Astrocyte of the hippocampus (primary cell): ENCODE results near the gene PSMA6.
"Not testable (repeated sequence)": the region's sequence is repeated elsewhere in the genome, so short reads cannot be mapped to it uniquely, and the experiment has no call there.

Experiments
- DNase-seq: peaks from one replicate; pipeline ENCODE4 v3.0.0; 2011; ENCODE audit warnings: low read depth, low spot score

PSMA6 gene

DNA sequence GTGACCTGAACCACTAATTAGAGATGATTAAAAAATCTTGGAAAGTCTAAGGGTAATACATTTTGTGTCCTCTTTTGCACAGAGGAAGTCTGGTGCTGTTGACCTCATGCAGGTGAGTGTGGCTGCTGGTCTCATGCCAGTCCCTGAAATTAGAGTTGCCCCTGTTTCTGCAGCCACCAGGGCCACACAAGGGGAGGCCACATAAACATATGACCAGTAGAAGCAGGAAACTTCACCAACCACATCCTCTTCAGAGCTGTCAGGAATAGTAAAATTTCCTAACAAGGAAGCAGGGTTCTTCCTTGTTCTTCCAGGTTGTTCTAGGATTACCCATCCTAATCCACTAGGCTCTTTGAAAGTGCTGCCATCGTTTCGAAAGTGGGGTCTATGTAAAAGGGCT lies 28.3 kb downstream of the PSMA6 start:
- no peak for DNase-seq

DNA sequence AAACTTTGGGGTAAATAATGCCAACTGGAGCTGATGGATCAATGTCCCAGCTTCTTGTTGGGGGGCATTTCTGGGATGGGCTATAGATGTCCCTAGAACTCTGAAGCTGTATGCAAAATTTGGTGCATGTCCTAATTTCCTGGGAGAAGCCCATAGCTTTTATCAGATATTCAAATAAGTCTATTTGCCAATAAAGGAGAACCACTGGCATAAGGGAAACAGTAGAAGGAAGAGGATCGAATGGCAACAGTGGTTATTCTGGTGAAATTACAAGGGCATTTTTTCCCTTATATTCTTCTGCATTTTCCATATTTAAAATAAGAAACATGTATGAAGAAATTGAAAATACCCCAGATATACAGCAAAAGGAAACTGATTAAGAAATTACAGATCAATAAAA lies 34.2 kb downstream of the PSMA6 start:
- no peak for DNase-seq

DNA sequence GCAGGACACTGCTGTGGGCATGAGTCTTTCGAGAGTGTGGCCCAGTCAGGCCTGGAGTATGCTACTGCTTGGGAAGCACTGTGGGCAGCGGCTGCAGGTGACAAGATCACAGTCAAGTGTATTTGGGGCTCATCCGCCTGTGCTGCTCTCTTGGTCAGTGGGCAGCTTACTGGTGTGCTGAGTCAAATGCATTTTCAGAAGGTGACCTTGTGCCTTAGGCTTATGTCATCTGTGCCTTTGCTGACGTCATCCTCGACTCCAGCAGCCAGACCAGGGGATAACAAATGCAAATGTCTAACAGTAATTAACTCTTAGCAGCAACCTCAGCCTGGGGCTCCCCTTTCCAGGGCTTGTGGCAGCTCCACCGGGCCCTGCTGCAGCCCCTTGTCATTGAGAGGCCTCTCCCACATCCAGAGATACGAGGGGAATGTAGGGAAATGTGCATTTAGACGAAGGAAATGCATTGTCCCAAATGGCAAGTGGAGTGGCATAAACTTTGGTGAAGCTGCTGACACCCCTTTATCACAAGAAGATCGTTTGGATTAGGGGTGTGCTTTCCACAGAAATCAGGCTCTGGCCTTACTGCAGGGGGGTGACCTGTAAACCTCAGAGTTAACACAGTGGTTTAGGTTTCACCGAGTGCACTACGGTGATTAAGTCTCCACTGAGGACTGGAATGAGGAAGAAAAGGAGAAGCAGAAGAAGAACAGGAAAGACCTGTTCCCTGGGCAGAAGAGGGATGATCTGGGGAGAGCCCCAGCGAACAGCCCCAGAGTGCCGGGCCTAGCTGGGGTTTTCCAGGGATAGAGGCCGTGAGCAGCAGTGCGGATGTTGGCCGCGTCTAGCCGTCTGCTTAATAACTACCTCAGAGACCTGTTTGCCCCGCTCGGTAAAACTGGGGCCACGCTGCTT lies 39.7 kb downstream of the PSMA6 start:
- DNase-seq = peak; percentile 47

GRCh38 chr14:35332517-35333263 lies 40.5 kb downstream of the PSMA6 start:
- no peak for DNase-seq

DNA sequence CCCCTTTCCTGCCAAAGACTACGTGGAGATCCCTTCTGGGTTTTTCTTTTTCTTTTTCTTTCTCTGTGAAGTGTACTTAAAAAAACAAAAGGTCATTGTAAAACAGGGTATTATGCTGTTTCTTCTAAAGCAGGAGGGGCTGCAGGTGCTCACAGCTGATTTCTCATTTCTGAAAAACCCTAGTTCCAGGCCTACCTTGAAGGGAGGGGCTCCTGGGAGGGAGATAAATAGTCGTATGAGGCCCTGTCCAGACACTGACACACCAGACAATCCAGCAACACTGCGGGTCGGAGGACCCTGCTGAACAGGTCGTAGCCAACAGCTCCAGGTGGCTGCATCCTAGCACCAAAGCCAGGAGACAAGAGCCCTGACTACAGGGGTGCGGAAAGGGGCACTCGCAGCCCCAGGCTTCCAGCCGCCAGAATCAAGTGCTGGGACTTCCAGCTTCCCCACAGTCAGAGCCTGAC lies 41.1 kb downstream of the PSMA6 start:
- no peak for DNase-seq

GRCh38 chr14:35333797-35334743 lies 41.9 kb downstream of the PSMA6 start:
- DNase-seq = no peak

- DNase-seq = no peak
These were observed 43.4 kb downstream of the PSMA6 start for GRCh38 chr14:35335388-35336092.

DNA sequence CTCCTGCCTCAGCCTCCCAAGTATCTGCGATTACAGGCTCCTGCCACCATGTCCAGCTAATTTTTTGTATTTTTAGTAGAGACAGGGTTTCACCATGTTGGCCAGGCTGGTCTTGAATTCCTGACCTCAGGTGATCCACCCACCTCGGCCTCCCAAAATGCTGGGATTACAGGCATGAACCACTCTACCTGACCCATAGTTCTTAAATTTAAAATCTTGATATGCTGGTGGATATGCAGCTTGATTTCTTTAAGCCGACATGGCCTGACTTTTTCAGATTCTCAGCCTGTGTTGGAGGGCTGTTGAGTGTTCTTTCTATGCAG lies 44.0 kb downstream of the PSMA6 start:
- not testable (repeated sequence) for DNase-seq

DNA sequence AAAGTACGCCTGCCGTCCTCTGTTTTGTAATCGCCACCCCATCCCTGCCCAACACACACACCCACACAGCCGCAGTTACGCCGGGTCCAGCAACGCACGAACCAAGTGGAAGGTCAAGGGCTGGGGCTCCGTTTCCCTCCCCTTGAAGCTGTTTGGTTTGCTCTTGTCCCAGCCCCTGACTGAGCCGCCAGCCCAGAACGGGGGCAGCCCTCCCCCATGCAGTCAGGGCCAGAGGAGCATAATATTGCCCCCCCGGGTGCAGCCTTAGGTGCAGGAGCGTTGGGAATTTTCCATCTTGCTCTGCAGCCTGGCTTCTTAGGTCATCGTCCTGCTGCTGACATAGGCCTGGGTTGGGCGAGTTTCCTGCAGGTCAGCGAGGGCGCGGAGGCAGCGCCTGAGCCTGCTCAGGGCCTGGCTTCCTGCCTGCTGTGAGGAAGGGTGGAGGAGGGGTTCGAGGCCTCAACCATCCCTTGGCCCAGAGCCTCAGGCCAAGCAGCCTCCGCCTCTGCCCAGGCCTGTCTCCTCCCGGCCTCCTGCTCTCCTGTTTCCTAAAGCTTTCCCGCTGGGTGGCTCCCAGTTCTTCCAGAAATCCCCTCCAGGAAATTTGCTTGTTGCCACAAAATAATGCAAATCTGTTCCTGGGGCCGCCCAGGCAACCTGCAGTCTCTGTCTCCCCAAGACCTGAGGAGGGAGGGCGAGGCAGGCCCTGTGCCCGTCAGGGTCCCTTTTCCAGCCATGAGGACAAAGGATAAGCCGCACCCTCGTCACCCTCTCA lies 44.5 kb downstream of the PSMA6 start:
- no peak for DNase-seq

DNA sequence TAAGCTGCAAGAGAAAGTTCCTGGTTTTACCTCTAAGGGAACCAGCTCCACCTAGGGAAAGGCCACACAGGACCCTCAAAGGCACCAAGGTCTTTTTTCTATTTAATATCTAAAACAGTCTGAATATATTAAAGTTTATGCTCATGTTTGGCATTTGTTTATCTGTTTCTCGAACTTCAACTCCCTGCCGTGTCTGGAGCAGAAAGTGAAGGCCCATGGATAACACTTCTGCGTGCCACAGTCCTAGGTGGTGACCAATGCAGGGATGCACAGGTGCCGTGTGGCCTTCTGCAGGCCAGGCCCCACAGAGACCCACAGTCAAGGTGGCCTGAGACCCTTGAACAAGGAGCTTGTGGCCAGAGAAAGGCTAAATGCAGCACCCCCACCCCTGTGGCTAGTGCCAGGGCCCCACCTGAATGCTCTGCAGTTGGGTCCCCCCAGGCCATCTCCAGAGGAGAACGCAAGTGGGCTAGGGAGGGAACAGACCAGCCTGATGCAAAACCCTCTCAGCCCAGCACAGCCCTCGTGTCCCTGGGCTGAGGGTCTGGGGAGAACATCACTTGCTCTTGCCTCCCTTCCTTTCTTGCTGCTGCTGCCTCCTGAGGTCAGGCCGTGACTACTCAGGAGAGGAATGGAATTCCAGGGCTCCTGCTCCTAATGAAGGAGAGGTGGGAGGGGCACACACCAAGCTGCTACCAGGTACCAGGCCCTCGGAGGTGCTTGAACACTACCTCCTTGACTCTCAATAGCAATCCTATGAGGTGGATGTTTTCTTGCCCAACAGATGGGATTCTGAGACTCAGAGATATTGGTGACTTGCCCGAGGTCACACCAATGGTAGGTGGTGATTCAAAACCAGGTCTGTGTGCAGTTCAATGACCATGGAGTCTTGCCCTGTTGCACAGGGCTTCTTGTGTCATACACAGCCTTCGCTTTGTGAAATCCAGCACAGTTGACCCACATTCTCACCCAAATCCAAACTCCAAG lies 45.4 kb downstream of the PSMA6 start:
- DNase-seq = no peak

- no peak for DNase-seq
These were observed 46.7 kb downstream of the PSMA6 start for GRCh38 chr14:35338731-35339405.

DNA sequence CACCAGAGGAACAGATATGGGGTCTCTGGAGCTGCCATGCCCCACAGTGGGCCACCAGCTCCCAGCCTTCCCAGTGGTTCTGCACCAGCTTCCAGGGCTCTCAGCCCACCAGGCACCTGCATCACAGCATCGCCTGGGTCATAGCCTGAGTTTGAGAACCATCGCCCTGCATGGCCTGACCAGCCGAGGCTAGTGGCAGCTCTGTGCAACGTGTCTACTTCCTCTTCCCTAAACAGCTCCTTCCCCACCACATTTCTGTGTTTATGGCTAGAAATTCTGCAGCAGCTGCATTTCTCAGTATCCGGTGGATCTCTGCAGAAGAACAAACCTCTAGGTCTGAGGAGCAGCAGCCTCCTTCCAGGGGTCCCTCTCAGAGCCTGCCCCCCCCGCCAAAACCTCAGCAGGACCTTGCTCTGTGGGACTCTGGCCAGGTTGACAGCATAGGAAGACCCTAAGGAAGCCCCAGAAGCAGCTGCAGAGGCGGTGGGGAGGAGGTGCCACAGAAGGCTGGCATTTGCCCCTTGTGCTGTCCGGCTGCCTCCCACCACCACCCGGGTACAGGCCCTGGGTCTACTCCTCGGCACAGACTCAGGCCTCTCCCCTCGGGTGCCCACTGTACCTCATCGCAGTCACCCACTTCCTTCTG lies 47.7 kb downstream of the PSMA6 start:
- DNase-seq = no peak

GRCh38 chr14:35340616-35341453 lies 48.7 kb downstream of the PSMA6 start:
- DNase-seq = no peak

- DNase-seq = no peak
These were observed 49.2 kb downstream of the PSMA6 start for GRCh38 chr14:35341454-35341750.

- DNase-seq = peak; percentile 97
These were observed 49.7 kb downstream of the PSMA6 start for GRCh38 chr14:35341751-35342488.

- DNase-seq = no peak
These were observed 50.4 kb downstream of the PSMA6 start for GRCh38 chr14:35342489-35343010.
